HG03103 (cell line): Measurements from ENCODE around the gene USP48.

Experiments
- ATAC-seq: cut with Tn5 transposase; IDR thresholded peaks from one replicate; pipeline ENCODE4 v1.9.1; 2021; ENCODE audit warnings: low read depth; ENCODE audit not compliant: unreplicated experiment

Gene USP48

DNA sequence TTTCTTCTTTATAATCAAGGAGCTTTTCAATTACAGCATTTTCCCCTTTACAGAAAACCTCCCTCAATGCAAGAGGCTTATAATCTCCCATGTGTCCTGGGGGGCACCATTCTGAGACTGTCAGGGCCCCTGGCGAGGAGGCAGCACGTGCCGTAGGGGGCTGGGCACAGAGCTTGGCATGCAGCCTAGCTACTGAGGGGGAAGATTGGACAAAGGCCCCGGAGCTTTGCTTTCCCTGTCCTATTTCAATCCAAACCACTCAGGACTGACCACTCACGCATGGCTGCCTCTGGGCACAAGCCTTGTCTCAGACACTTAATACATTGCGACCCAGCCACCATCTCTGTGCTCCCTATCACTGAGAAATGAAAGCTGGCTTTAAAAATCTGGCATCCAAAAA is 111.0 kb downstream of the USP48 start:
- ATAC-seq, result no peak

DNA sequence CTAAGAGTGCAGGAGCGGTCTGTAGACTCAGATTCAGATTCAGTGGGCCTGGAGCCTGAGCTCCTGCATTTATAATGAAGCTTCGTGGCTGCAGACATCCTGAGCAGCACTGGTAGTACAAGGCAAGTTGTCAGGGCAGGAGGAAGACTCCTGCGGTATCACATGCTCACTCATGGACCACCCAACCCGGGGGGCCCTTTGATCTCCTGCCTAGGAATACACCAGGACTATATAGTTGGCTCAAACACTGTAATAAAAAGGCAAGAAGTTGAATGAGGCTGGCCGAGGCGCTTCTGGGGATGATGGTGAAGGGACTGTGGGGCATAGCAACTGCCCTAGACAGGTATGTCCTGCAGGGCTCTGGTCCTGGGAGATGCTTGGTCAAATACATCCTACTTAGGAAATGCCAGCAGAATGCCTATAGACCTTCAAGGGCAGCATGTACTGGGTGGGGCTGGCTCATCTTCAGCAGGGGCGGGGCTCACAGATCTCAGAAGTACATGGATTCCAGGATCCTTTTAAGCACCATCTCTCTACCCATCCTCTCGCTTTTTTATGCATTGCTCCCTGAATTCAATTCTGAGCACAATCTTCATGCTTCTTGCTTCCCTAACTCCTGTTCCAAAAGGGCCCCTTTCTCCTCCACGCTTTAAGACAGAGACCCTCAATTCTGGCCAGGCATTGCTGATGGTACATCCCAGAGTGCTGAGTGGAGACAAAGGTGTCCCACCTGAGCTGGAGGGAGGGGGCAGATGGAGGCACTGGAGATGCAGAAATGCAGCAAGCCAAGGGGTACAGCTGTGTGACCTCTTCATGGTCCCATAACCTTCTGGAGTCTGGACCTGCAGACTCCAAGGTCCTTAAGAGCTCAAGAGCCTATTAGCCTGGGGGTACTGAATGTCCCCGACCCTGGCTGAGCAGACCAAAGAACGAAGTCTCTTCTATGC is 111.7 kb downstream of the USP48 start:
- ATAC-seq, result no peak

DNA sequence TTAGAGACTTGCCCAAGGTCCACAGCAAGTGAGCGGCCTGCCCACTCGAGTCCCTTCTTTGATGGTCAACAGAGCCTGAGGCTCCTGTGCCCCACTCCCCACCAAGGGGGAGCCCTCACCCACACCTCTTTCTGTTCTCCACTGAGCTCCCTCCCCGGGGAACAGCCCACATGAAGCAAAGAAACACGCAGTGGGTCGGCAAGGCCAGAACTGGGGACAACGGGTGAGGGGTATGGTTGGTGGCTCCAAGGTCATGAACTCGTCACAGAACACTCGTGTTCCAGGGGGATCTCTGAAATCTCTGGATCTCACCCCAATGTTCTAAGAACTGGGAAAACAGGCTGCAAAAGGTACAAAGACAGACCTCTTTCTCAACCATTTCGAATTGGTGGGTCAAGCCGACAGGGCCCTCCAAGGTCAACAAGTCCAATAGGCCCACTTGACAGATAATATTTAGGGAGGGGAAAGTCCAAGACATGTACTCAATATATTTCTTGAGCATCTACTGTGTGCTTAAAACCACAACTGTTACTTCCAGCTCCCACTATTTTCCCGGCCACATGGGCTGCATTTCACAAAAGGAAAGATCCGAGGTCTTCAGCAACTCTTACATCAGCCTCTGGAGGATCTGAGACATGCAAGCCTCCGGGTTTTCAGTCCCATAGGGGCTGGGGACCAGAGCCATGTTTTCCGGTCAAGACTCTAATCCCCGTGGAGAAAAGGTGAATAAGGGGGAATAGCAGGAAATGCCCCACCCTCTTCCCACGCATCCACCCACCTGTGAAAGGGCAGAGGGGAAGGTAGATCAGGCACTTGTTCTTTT is 112.7 kb downstream of the USP48 start:
- no peak for ATAC-seq

DNA sequence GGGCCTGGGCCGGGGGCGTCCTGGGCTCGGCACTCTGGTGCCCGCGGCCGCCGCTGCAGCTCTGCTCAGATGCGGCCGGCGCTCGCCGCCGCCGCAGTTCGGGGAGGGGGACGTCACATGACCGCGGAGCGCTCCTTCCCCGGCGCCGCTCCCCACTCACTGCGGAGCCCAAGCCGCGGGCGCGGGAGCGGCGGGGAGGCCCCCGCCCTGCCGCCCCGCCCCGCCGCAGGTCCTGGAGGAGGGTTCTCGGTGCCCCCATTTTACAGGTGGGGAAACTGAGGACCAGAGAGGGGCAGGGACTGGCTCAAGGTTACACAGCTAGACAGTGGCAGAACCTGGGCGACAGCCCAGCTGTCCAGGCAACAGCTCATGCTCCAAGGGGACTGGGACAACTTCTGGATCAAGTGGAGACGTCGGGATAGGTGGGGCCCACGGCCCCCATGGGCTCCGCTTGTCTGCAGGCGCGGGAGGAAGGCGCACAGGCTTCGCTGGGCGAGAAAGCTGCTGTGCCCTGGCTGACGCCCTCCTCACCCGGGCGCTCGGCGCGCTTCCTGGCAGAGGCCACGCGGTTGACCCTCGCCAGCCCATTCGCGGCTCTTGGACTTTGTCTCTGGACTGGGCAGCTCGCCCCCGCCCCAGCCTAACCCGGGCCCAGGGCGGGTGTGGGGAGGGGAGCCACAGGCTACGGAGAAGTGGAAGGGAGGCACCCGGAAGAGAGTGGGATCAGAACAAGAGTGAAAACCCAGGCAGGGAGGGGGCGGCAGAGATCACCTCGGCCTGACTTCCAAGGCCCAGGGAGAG is 113.5 kb downstream of the USP48 start, which contains the start of gene RAP1GAP:
TSS of gene RAP1GAP (minus strand) at position 100 of the 801 bp plus-strand sequence. CDS start 49,325 bp downstream, outside the sequence.
- no peak for ATAC-seq

DNA sequence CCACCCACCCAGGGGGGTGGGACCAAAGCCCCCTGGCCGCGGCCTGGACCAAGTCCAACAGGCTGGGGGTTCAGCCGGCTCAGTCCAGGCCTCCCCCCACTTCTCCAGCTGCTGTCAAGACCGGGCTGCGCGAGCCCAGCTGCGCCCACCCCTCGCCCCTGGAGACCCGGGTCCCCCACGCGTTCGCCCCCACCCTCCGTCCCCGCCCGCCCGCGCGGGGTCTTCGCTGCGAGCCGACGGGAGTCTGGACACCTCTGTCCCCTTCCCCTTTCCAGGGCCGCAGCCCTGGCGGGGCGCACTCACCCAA is 114.0 kb downstream of the USP48 start:
- no peak for ATAC-seq

DNA sequence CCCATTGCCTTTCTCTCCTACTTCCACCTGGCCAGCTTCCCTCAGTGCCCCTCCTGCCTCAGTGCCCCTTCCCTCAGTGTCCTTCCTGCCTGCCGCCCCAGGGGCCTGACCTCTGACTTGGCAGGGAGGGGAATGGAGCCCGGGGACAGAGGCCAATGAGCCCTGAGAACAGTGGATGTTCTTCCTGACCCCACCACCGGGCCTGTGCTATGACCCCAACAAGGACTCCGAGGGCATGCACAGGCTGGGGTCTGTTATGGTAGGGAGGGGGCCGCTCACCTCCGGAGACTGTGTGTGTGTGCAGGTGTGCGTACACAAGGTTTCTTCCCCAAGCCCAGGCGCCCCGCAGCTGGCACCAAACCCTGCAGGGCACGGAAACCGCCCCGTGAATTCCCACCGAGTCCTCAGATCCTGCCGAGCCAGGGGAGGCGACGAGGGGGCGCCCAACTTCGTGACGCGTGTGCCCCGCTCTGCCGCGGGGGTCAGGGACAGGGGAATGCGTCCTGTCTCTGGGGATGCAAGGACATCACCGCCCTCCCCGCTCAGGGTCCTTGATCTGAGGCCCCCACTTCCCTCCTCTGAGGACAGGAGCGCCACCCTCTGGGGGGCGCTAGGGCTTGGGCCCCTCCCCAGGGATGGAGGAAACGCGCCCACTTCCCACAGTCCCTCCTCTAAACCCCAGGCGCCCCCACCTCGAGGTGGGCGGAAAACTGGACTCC is 114.6 kb downstream of the USP48 start:
- ATAC-seq, result no peak

DNA sequence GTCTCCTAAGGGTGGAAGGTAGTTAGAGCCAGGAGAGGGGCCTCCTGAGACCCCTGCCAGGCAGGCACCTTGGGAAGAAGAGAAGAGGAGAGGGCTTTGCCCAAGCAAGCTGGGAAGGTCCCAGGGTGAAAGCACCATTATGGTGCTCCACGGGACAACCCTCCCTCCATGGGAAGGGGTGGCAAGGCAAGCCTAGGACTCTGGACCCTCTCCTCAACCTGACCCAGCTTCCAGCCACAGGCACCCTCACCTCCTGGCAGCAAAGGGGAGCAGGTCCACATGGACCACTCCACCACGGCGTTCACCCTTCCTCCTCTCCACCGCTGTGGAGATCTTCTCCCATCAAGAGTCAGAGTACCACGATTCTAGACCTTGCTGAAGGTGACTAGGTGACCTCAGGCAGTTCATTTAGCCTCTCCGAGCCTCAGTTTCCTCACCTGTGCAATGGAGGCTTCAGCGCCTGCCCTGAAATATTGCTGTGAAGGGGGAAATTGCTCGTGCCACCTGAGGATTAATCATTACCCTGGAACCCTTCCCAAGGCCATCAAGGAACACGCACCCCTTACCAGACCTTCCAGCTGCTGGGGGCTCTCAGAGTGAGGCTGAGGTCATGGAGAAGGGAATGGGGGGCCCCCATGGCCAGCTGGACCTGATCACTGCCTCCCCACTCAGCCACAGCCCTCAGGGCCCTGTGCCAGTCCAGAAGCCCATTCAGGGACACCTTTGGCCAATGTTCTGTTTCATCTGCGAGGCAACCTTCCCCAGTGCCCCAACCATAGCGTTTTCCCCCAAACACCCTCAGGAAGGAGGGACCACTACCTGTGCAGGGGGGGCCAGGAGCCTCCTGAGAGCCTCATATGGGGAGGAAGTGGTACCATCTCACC is 115.4 kb downstream of the USP48 start:
- no peak for ATAC-seq

DNA sequence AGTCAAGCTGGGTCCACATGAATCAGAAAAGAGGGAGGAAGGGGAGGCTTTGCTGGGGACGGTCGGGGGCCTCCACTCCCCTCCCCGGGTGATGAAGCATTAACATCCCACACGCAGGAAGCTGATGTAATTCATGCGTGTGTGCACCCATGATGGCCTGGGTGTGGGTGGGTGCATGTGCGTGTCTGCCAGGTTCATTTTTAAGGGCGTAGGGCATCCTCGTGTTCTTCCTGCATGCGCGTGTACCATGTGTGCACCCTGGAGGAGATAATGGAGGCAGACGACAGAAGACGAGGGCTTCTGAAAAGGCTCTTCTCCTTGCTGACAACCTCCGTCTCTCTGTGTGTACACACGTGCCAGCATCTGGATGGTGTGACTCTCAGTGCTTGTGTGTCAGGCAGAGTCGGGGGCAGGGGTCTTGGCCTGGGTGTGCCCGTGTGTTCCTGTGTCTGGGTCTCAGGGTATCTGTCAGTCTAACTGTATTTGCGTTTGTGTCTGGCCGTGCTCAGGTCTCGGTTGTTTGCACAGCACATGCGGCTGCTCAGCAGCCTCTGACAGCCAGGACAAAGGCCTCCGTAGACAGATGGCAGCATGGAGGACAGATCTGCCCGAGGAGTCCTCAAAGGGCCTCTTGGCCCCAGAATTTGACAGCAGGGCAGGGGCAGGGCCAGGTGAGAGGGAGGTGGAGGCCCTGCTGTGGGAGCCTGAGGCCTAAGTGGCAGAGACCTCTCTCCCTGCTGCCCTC is 116.2 kb downstream of the USP48 start:
- ATAC-seq, result no peak

DNA sequence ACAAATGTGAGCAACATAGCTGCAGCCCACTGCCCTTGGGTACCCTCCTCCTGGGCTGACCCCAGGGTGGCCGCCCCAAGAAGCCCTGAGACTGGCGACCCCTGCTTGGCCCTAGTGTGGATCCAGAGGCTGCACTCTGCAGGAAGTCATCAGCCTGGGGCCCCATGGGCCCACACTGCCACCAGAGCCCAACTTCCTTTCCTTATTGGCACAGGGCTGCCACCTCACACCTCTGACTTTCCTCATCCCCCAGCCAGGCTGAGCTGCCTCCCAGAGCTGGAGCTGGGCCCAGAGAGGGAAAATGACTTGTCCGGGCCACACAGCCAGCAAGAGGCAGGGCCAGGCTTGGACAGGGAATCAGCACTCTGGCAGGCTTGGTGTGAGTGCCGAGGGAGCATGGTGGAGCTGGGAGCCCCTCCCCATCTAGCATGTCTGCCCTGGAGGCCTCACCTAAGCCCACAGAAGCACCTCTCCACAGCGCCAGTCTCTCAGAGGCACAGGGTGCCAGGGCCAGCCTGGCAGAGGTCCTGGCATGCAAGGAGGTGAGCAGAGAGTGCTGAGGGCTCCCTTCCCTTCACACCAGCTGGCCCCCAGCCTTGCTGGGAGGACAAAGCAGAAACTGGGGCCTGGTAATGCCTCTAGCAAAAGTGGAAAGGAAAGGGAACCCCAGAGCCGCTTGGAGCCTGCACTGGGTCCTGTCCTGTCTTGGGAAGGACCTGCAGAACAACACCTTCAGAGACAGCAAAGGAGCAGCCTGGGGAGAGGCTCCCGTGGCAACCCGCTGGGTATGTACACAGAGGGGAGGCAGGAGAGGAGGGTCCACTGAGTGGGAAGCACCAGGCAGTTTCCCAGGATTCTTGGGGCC is 117.0 kb downstream of the USP48 start:
- no peak for ATAC-seq

DNA sequence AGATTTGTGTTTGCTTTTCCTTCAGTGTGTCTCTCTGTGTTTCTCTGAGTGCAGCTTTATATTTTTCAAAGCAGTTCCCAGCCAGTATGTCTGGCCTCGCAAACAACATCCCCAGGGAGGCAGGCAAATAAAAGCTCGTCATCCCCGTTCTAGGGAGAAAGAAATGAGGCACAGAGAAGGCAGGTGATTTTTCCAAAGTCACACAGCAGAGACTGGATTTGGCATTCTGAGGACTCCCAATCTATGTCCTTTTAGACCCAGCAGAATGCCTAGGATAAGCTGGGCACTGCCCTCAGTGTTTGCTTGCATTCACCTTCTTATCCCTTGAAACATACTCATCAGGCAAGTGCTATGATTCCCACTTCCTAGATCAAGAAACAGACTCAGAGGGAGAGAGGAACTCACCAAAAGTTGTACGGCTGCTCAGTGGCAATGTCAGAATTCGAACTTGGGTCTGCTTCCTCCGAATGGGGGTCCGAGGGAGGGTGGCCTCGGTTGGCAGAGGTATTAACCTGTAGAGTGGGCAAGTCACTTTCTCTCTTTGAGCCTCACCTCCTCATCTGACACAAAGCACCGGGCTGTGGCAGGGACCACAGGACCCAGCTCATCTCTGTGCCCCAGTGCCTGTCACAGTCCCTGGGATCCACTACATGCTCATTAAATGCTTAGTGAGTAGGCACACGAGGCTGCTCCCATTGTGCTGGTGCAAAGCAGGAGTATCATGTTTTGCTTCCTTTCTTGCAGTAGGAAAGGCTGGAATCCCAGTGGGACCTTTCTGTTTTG is 118.0 kb downstream of the USP48 start:
- ATAC-seq, result no peak

DNA sequence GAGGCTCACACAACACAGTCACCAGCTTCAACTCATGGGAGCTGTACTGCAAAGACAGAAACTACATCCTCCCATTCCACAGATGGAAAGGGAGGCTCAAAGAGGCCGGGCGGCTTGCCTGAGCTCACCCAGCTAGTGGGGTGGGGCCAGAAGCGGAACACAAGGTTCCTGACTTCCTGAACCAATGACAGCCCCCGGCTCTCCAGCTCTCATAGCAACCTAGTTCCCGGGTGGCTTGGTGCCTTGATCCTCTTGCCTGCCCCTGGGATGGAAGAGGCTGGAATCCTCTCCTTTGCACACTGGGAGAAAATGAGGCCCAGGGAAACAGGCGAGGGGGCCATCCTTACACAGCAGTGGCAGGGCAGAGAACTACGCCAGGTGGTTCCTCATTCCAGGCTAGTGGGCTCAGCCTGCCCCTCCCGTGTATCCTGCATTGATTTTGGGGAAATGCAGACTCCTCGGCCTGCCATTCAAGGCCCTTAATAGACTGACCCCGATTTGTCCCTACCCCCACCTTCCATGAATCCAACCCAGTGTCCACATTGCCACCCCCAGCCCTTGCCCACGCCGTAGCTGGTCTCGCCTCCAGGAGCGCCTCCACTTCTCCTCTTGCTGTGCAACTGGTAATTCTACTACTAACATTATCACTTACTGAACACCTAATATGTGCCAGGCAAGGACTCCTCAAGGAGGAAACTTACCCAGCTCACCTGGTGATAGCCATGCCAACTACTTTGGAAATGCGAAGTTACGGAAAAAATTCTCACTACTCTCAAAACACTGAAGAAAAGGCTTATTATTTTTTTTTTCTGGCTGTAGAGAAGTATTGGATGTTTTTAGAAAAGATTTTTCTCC is 118.8 kb downstream of the USP48 start:
- no peak for ATAC-seq

DNA sequence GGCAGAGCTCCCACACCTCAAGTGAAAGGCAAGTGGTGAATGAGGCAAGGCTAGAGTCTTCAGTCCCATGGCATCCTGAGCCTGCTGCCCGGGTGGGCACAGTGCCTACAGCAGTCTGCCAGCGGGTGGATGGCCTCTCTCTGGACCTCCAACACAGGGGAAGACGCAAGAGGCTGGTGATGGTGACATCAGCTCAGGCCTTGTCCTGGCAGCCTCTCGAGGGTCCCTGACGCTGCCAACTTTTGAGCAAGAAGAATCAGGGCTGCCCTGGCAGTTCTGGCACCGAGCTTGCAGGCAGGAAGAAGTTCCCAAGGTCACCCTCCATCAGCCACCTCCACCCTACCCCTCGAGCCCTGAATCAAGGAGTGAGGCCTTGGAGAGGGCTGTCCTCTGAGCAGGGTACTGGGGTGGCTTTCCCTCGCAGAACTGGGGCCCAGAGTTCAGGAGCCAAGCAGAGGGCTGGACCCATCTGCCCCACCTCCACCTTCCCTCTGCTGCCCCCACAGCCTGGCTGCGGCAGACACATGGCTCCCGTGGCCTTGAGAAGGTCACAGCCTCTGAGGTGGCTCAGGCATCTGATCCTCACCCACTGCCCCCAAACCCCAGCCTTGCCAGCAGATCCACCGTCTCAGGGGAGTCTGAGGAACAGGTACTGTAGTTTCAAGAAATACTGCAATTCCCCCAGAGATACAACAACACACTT is 119.5 kb downstream of the USP48 start:
- ATAC-seq, result no peak

DNA sequence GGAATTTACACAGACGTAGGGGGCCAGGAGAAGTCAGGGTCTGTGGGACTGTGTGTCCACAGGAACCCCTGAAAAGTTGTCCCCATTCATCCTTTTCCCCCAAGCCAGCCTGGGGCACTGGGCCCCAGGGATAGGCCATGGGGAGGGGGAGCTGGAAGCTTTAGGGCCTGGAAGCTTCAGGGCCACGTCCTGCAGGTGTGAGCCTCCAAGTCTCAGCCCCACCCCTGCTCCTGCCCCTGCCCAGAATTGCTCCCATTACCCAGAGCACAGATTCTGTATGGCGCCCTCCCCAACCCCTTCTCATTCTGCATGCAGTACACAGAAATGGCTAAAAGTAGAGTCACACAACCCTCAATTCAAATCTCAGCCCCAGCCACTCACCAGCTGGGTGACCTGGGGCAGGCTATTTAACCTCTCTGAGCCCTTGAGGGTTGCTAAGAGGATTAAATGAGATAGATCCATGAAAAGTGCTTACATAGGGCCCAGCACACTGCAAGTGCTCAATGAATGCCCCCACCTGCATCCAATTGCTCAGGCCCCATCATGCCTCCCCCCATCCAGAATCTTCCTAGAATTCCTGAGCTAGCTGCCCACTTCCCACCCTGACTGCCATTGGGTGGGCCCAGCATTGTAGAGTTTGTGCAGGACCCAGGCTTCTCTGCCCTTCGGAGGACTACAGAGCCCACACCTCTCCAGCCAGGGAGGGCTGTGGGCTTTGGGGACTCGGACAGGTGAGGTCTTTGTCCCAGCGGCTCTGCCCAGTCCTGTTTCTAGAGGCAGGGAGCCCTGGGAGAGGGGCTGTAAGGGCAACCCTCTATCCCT is 120.3 kb downstream of the USP48 start:
- ATAC-seq, result no peak

DNA sequence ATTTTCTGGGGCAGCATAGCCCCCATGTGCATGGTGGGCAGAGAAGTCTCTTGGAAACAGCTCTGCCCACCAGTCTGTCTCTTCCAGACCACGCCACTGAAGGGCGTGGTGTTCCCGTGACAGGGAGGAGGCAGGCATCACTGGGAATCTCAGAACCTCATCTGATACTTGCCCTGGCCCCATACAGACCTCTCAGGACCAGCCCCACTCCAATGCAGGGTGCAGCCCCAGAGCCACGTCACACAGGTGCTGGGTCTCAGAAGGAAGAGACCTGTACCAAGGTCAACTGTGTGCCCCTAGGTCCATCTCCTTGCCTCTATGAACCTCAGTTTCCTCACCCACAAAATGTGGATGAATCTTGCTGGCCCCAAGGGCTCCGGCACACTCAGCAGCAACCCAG is 121.1 kb downstream of the USP48 start:
- ATAC-seq, result no peak

DNA sequence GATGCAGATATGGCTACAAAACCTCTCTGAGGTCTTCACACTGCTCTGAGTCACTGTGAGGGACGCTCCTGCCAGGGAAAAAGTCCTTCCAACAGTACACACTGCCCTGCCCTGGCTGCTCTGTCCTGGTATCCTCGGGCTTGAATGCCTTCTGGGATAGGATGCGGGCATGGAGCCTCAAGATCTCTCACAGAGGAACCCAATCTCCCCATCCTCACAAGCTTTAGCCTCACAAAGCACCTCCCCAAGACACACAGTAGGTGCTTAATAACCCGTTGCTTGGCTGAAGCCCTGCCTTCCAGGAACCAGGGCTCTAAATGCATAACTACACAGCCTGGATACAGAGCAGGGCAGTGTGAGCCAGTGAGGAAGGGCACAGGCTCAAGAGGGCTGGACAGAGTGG is 123.0 kb downstream of the USP48 start:
- ATAC-seq, result no peak
